GM10847 (cell line): ENCODE measurements around the gene GPHN.

ENCODE experiments used
- POLR2A ChIP-seq: IDR thresholded peaks from 2 replicates; pipeline ENCODE4 v1.6.1; 2011; ENCODE audit not compliant: insufficient read length; ENCODE audit errors: extremely low read depth

Gene GPHN

GRCh38 chr14:66629499-66629898, 121.6 kb downstream of the GPHN start:
- TF ChIP-seq POLR2A = no peak

- TF ChIP-seq POLR2A = no peak
These were observed 126.9 kb downstream of the GPHN start for GRCh38 chr14:66634876-66635275.

GRCh38 chr14:66635435-66635834, 127.5 kb downstream of the GPHN start:
- no peak for TF ChIP-seq POLR2A

- no peak for TF ChIP-seq POLR2A
These were observed 128.3 kb downstream of the GPHN start for GRCh38 chr14:66636240-66636639.

- TF ChIP-seq POLR2A = no peak
These were observed 130.7 kb downstream of the GPHN start for GRCh38 chr14:66638689-66639088.

- TF ChIP-seq POLR2A = no peak
These were observed 134.1 kb downstream of the GPHN start for GRCh38 chr14:66641861-66642635.

GRCh38 chr14:66643344-66643743, 135.4 kb downstream of the GPHN start:
- no peak for TF ChIP-seq POLR2A

- no peak for TF ChIP-seq POLR2A
These were observed 137.8 kb downstream of the GPHN start for GRCh38 chr14:66645716-66646115.

- TF ChIP-seq POLR2A = no peak
These were observed 141.6 kb downstream of the GPHN start for GRCh38 chr14:66649498-66649897.

- no peak for TF ChIP-seq POLR2A
These were observed 142.6 kb downstream of the GPHN start for GRCh38 chr14:66650491-66650911.

GRCh38 chr14:66651536-66652220, 143.7 kb downstream of the GPHN start:
- TF ChIP-seq POLR2A = no peak

GRCh38 chr14:66652525-66653106, 144.7 kb downstream of the GPHN start:
- TF ChIP-seq POLR2A = no peak

GRCh38 chr14:66657780-66658179, 149.8 kb downstream of the GPHN start:
- TF ChIP-seq POLR2A = no peak

GRCh38 chr14:66662374-66662773, 154.4 kb downstream of the GPHN start:
- TF ChIP-seq POLR2A = no peak

- no peak for TF ChIP-seq POLR2A
These were observed 169.8 kb downstream of the GPHN start for GRCh38 chr14:66677780-66678179.

- no peak for TF ChIP-seq POLR2A
These were observed 172.3 kb downstream of the GPHN start for GRCh38 chr14:66680216-66680615.

GRCh38 chr14:66696326-66696725, 188.4 kb downstream of the GPHN start:
- no peak for TF ChIP-seq POLR2A

GRCh38 chr14:66698503-66698902, 190.6 kb downstream of the GPHN start:
- no peak for TF ChIP-seq POLR2A
